NCI-H748 (cell line): Measurements from ENCODE around the gene KRTAP6-2.

ENCODE experiments used
- DNase-seq: peaks from one replicate; lab custom pipeline; 2025; ENCODE audit not compliant: unreplicated experiment; lab: John Stamatoyannopoulos, UW

The KRTAP6-2 gene

GRCh38 chr21:30598802-30599201 lies at the start of gene KRTAP6-2:
Gene KRTAP6-2 (minus strand): TSS chr21:30598902. CDS start chr21:30598874, 28 bp downstream.
- DNase-seq = no peak

DNA sequence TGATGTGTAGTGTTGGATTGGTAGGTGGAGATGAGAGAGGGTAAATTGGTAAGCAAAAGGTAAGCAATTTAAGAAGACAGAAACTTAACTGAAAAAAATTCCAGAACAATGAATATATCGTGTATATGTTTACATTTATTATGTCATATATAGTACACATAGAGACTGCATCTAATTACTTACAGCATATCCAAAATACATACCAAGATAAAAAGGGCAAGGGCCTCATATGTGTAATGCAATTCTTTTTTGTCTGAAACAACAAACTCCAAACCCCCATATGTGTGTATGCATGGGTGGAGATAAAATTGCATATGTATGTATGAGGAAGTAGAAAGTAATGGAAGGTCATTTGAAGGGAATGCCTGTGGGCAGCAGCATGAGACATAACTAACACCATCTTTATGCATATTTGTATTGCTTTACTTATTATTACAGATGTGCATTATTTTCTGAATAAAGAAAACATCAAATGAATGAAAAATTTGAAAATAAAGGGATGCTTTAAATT lies 48.3 kb upstream of the KRTAP6-2 start:
- no peak for DNase-seq

DNA sequence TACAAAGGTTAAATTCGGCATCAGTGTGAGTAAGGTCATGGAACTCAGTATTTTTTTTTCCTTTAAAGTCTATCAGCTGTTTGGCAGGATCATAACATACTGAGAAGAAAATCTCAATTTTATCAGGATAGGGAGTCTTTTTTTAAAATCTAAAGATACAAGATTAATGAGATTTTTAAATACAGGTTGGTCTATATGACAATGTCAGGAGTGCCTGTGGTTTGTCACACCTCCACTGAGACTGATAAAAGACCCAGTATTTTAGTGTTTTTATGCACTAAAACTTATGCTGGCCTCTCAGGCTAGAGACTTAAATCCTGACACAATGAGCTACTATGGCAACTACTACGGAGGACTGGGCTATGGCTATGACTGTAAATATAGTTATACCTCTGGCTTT lies 43.9 kb upstream of the KRTAP6-2 start, which contains the start of gene KRTAP20-3:
Gene KRTAP20-3 (plus strand): TSS at position 301 of the 400 bp plus-strand sequence.
- DNase-seq = no peak

DNA sequence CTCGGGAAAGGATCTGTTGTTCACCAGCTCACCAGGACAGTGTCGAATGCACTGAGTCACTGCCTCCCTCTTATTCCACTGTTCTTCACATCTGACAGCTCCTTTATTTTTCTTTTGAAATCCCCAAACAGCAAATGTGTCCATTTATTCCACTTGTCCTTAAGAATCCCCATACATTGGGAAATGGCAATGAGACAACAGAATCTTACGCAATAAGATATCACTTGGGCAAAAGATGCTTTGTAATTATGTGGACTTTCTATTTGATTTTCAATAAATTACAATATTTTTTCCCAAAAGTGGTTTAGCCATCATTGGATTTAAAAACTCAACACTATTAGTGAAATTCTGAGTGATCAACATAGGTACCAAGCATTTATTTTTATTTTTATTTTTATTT lies 40.0 kb upstream of the KRTAP6-2 start:
- no peak for DNase-seq

GRCh38 chr21:30634906-30635305 lies 36.2 kb upstream of the KRTAP6-2 start, which contains the start of gene KRTAP20-2:
Gene KRTAP20-2 (plus strand): TSS chr21:30635206. CDS start chr21:30635264, 58 bp downstream.
- no peak for DNase-seq

DNA sequence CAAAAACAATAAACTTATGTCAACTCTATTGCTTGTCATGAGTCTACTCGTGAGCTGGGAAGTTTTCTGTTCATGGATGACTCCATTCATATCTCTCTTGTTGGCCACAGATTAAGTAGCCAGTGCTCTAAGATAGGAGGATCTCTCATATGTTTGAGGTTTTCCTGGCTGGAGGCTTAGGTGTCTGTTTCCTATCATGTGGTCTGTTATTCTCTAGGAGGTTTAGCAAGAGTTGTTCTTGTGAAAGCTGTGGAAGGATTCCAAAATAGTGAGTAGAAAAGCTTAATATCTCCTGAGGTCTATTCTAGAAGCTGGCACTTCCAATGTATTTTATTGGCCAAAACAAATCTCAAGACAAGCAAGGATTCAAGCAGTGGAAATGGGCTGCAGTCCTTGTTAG lies 30.5 kb upstream of the KRTAP6-2 start:
- DNase-seq = no peak

GRCh38 chr21:30628109-30628508 lies 29.4 kb upstream of the KRTAP6-2 start:
- no peak for DNase-seq

DNA sequence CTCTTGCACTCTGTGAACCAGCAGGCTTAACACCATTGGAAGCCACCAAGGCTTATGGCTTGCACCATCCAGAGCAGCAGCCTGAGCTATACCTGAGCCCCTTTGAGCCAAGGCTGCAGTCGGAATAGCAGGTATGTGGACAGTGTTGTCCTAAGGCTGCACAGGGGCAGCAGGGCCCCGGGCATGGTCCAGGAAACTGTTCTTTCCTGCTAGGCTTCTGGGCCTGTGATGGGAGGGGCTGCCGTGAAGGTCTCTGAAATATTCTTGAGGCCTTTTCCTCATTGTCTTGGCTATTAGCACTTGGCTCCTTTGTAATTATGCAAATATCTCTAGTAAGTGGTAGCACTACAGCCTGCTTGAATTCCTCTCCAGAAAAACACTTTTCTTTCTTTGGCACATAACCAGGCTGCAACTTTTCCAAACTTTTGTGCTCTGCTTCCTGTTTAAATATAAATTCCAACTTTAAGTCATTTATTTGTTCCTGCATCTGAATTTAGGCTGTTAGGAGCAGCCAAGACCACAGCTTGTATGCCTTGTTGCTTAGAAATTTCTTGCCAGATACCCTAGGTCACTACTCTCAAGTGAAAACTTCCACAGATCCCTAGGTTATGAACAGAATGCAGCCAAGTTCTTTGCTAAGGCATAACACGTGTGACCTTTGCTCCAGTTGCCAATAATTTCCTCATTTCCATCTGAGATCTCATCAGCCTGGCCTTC lies 26.9 kb upstream of the KRTAP6-2 start:
- DNase-seq = no peak

- DNase-seq = no peak
Observed at GRCh38 chr21:30623362-30623761, 24.7 kb upstream of the KRTAP6-2 start.

- DNase-seq = no peak
Observed at GRCh38 chr21:30620522-30620921, 21.8 kb upstream of the KRTAP6-2 start, which contains the start of gene KRTAP20-4. Gene KRTAP20-4 (plus strand): TSS chr21:30620627.

- no peak for DNase-seq
Observed at GRCh38 chr21:30620080-30620479, 21.4 kb upstream of the KRTAP6-2 start.

DNA sequence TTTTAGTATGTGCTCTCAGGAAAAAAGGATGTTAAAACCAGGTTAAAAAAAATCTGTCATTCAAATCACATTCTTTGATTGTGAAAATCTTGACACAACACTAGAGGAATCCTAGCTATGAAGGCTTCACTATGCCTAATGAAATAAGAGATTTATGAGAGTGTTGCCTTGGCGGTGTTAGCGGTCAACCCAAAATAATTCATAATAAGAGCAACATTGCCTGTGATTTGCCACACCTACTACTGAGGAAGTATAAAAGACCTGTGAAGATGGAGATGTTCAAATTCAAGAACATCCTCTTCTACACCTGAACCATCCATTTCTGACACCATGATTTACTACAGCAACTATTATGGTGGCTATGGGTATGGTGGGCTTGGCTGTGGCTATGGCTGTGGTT lies 17.4 kb upstream of the KRTAP6-2 start, which contains the start of gene KRTAP20-1:
Gene KRTAP20-1 (plus strand): TSS at position 301 of the 400 bp plus-strand sequence. CDS start 30 bp downstream, at position 331.
- no peak for DNase-seq

- no peak for DNase-seq
Observed at GRCh38 chr21:30615199-30615598, 16.5 kb upstream of the KRTAP6-2 start.

DNA sequence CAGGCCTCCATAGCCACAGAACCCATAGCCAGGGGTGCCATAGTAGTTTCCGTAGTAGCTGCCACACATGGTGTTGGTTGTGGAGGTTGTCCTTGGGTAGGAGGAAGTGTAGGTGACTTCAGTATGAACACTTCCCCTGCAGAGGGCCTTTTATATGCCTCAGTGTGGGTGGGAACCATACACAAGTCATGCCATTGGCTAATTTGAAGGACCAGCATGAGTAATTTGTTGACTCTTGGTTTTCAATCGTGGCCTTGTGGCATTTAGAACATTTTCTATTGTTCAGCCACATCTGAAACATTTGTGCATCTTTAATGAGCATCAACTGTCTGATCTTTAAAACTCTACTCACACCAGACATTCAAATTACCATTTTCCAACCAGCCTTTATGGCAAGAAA lies 15.1 kb upstream of the KRTAP6-2 start, which contains the start of gene KRTAP6-1:
Gene KRTAP6-1 (minus strand): TSS at position 95 of the 400 bp plus-strand sequence. CDS start 26 bp downstream, at position 69.
- DNase-seq = no peak

DNA sequence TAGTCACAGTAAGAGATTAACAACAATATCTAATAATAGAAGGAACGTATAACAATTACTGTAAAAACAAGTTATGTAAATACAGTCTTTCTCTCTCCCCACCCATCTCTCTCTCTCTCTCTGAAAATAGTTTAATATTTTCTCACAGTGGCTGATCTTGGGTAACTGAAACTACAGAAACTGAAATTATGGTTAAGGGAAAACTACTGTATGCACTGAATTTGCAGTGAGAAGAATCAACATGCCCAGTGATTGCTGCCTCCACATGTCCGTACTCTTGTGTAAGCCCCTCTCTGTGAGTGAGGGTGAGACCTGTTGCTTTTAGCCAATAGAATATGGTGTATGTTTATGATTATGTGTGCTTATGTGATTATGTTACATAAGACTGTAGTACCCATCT lies 13.4 kb upstream of the KRTAP6-2 start:
- DNase-seq = no peak

DNA sequence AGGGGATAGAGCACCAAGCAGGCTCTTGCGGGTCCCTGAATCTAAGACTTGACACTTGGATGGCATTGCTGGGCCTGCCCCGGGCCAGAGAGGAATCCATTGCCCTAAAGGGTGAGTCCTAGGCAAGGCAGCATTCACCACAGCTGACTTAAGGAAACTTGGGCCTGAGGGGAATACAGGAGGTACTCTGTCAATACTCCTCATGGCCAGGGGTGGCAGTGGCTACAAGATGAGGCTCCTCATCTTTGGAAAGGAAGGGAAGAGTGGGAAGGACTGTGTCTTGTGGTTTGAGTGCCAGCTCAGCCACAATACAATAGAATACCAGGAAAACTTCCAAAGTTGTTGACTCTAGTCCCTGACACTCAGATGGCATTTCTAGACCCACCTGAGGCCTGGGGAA lies 7.3 kb upstream of the KRTAP6-2 start:
- no peak for DNase-seq

GRCh38 chr21:30600787-30601186 lies 2.1 kb upstream of the KRTAP6-2 start, which contains the start of gene KRTAP22-1:
Gene KRTAP22-1 (plus strand): TSS chr21:30601087.
- no peak for DNase-seq

GRCh38 chr21:30592140-30592539 lies 6.6 kb downstream of the KRTAP6-2 start, which contains the start of gene KRTAP6-3:
Gene KRTAP6-3 (plus strand): TSS chr21:30592440. CDS start chr21:30592446, 6 bp downstream.
- DNase-seq = no peak

GRCh38 chr21:30590297-30590696 lies 8.4 kb downstream of the KRTAP6-2 start, which contains the start of gene KRTAP22-2:
Gene KRTAP22-2 (minus strand): TSS chr21:30590397.
- no peak for DNase-seq

GRCh38 chr21:30582870-30583269 lies 15.8 kb downstream of the KRTAP6-2 start:
- no peak for DNase-seq

GRCh38 chr21:30580132-30580531 lies 18.6 kb downstream of the KRTAP6-2 start:
- no peak for DNase-seq

DNA sequence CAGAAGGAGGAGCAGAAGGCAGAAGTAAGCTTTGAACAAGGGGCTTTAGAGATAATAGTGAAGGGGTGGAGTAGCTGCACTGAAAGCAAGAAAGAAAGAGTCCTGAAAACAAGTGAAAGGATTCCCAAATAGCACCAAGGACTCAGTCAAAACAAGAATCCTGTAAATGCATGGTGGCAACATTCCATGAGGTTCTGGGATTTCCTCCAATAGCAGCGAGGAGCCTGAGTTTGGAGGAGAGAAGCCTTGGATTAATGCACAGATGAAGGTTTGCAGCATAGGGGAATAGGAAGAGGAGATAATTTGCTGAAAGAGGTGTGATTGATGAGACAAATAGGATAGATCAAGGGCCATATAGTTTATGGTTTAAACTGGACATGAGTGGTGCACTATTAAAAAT lies 19.4 kb downstream of the KRTAP6-2 start:
- no peak for DNase-seq
